ENCODE measurements around the gene WDR91. TPM values are rescaled to one million over a fixed set of nuclear protein-coding genes. Genes with fewer than 3 reads are reported as not detected.

The WDR91 gene
- 12.1 and 14.6 TPM in 2 replicates for total RNA-seq (2014; rRNA removed; shearing (Covaris generic))

DNA sequence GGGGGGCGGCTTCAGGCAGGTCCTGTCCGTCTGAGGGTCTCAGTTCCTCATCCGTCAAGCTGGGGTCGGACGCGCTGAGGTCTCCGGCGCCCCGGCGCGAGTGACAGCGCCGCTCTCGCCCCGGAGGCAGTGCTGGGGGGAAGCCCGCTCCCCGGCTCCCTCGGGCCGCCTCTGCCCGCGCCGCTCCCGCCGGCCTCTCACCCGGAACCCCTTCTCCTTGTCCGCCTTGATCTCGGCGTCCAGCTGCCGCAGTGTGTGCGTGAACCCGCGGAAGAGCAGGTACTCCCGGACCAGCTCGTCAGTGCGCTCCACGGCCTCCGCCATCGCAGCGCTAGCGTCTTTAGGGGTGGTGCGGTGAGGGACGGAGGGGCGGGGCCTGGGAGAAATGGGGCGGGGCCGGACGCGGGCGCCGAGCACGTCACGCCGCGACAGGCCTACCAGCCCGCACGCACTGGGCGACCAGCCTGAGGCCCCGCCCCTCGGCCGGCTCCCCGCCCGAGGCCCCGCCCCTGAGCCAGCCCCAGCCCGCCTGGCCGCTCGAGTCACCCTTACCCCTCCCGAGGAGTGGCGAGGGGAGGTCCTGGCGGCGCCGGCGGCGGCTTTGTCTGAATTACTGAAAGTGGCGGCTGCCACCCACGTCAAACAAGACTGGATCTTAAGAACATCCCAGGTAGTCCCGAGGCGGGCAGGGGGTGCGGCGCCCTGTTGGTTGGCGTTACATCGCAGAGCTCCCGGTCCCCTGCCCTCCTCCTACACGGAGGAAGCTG lies at the start of gene WDR91:
Gene WDR91 (minus strand): TSS at position 348 of the 767 bp plus-strand sequence. CDS start 24 bp downstream, at position 324.
- Histone ChIP-seq H3K4me3 (peak within 1 kb of the TSS; percentile 90), H3K9me3 (replicated peaks) (no peaks in the 10 kb centered on the region), H3K36me3 (no peaks in the 10 kb centered on the region), H3K4me1 (no peaks in the 10 kb centered on the region), H3K27ac (peak within 1 kb of the TSS; percentile 82), H3K27me3 (no peaks in the 10 kb centered on the region)
- peak; percentile 95 to 96 for DNase-seq

DNA sequence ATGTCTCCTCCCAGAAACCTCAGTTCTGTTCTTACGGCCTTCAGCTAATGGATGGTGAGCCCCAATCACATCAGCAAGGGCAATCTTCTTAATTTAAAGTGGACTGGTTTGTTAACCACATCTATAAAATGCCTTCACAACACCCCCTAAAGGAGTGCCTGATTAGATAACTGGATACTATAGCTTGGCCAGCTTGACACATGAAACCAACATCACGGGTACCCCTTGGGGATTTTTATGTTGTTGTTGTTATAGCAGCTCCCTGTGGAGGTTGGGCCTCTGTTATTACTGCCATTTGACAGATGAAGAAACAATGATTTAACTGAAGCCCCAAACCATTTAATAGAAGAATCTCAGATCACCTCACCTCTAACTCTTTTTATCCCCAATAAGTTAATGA lies 49.1 kb upstream of the WDR91 start:
- DNase-seq = no peak
- no peak overlapping the region for H3K27ac ChIP-seq

DNA sequence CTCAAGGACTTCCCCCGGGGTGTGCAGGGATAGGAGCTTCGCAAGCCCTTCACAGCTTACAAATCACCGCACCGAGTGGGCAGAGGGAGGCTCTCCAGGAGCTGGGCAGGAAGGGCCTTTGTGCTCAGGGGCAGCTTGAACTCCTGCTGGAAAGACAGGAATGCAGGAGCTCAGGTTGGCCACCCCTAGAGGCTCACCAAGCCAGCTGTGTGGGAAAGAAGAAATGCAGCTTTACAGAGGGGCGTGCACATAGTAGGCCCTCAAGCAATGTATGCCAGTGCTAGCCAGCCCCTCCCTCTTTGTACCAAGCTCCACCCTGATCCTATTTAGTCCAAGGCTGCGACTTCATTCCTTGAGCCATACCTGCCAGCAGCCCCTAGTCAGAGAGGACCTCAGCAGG lies 48.4 kb upstream of the WDR91 start:
- peaks cover 14% of the 10 kb centered on the region for H3K4me1 ChIP-seq
- no peaks in the 10 kb centered on the region for H3K36me3 ChIP-seq
- no peak for DNase-seq
- H3K27ac ChIP-seq = no peak overlapping the region
- peaks cover 4% of the 10 kb centered on the region; the same call in 1 of the 2 replicates for H3K9me3 ChIP-seq (replicated peaks)
- H3K27me3 ChIP-seq = no peaks in the 10 kb centered on the region
- no peak overlapping the region for H3K4me3 ChIP-seq

More for the DNA sequence above, 49.1 kb upstream of the WDR91 start:
- H3K27me3 ChIP-seq = no peaks in the 10 kb centered on the region
- peaks cover 8% of the 10 kb centered on the region; the same call in 1 of the 2 replicates for H3K4me1 ChIP-seq
- peaks cover 5% of the 10 kb centered on the region; the same call in 1 of the 2 replicates for H3K9me3 ChIP-seq (replicated peaks)
- H3K4me3 ChIP-seq = no peak overlapping the region
- no peaks in the 10 kb centered on the region for H3K36me3 ChIP-seq

DNA sequence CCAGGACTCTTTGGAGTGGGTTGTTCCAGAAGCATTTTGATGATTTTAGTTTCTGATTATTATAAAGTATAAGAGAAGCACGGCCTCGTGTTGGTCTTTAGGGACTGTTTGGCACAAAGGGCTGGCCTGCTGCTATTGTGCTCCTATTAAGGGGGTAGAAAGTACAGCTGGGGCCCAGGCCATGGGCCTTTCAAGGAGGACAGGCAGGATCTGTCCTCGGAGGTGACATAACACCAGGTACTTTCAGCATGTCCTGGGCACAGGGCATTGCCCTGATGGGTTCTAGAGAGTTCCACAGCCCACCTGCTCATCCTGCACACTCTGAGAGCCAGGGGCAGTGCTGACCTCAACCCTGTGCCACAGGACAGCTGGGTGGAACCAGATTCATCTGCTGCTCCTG lies 47.3 kb upstream of the WDR91 start:
- H3K36me3 ChIP-seq = no peaks in the 10 kb centered on the region
- peaks cover 26% of the 10 kb centered on the region for H3K4me1 ChIP-seq
- H3K9me3 ChIP-seq (replicated peaks) = no peaks in the 10 kb centered on the region
- DNase-seq = no peak
- no peaks in the 10 kb centered on the region for H3K27me3 ChIP-seq
- H3K27ac ChIP-seq = no peak overlapping the region
- H3K4me3 ChIP-seq = no peak overlapping the region

DNA sequence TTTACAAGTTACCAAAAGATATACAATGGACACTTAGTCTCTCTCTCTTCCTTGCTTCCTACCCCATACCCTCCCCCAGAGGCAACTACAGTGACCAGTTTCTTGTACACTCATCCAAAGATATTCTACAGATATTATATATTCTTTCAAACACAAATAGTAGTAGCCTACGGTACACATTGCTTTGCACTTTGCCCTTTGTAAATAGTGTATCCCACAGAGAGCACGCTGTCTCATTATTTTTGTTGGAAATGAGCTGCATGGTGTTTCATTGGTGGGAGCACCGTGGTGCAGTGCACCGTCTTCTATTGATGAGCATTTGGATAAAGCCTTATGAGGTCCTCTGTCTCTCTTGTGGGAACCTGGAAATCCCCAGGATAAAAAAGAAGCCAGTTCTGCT lies 46.5 kb upstream of the WDR91 start:
- H3K4me3 ChIP-seq = no peak overlapping the region
- no peak overlapping the region for H3K27ac ChIP-seq
- H3K36me3 ChIP-seq = no peaks in the 10 kb centered on the region
- H3K27me3 ChIP-seq = no peaks in the 10 kb centered on the region
- peaks cover 30% of the 10 kb centered on the region for H3K4me1 ChIP-seq
- no peaks in the 10 kb centered on the region for H3K9me3 ChIP-seq (replicated peaks)
- no peak for DNase-seq

DNA sequence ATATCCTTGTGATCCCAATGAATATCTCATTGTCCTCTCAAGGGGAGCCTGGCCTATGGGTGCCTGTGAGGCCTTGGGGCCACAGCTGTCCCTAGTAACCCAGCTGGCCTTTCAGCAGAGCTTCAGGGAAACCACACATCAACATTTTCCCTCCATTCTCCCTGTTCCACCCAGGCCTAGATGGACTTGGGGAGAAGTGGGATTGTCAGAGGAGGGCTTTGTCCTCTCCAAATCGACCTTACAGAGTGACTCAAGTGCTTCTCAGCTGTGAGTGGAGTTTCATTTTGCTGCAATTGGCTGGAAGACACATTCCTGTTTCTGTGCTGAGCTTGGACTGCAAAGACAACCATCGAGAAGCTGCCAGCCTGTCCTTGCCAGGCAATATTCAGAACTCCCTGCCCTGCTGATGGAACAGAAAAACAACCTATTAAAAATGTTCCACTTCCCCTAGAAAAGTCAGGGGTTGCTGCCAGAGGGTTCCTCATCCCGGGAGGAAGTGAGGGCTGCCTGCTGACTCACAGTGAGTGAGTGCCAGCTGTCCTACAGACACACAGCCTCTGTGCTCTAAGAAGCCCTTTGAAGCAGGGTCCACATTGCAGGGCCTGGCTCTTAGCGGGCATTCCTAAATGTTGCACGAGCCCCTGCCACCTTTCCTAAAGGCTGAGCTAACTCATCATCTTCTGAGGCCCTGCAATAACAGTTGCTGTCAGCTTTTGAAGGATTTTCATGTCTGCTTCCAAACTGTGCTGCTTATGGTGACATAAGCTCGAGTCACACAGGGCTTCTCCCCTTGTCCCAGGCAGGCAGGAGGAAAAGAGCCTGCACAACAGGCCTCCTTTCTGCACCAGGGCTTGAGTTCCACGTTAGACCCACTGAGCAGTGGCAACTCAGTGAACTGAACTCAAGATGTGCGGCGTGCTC lies 42.8 kb upstream of the WDR91 start:
- Histone ChIP-seq H3K27ac (peak overlapping the region; percentile 92), H3K4me1 (peaks cover 22% of the 10 kb centered on the region), H3K27me3 (no peaks in the 10 kb centered on the region), H3K36me3 (no peaks in the 10 kb centered on the region), H3K9me3 (replicated peaks) (no peaks in the 10 kb centered on the region), H3K4me3 (no peak overlapping the region; the same call in 1 of the 2 replicates)
- DNase-seq = peak; percentile 83 to 85

DNA sequence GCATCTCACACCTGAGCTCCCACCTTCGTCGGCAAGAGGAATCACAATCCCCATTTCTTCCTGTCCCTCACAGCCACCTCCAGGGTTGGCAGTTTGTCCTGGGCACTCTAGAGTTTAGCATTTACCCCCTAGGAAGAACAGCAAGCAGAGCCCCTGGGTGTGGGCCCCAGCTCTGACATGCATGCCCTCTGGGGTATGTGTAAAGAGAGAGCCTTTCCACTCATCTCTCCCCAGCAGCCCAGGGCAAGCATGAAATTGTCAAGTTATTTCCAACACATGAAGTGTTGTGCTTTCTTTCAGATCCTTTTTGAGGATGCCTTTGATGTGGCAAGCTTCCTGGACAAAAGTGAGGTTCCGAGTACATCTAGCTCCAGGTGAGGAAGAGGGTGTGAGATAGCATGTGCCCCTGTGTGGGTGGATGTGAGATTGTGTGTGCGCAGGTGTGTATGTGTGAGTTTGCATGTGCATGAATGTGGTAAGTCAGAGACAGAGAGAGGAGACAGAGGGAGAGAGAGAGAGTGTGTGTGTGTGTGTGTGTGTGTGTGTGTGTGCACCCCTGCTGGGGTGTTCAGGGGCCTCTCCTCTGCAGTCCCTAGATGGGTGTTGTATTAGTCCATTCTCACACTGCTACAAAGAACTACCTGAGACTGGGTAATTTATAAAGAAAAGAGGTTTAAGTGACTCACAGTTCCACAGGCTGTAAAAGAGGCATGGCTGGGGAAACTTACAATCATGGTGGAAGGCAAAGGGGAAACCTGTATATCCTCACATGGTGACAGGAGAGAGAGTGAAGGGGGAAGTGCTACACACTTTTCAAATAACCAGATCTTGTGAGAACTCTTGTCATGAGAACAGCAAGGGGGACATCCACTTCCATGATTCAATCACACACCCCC lies 40.4 kb upstream of the WDR91 start:
- H3K36me3 ChIP-seq = no peaks in the 10 kb centered on the region
- no peak for DNase-seq
- H3K27me3 ChIP-seq = no peaks in the 10 kb centered on the region
- H3K4me1 ChIP-seq = peaks cover 22% of the 10 kb centered on the region
- H3K27ac ChIP-seq = no peak overlapping the region
- H3K9me3 ChIP-seq (replicated peaks) = no peaks in the 10 kb centered on the region
- H3K4me3 ChIP-seq = no peak overlapping the region

DNA sequence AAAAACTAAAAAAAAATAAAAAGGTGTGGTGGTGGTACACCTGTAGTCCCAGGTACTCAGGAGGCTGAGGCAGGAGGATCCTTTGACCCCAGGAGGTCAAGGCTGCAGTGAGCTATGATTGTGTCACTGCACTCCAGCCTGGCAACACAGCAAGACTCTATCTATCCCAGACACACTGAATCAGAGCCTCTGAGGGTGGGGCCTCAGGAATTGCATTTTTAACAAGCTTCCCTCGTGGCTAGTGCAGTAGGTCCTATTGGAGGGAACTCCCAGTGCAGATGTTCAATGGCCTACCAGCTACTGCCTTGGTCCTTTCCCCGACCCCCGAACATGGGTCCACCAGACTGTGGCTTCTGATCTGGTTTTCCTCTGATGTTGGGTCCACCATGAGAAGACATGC lies 37.2 kb upstream of the WDR91 start:
- Histone ChIP-seq H3K4me3 (no peak overlapping the region), H3K4me1 (peaks cover 4% of the 10 kb centered on the region), H3K36me3 (no peaks in the 10 kb centered on the region), H3K9me3 (replicated peaks) (no peaks in the 10 kb centered on the region), H3K27ac (no peak overlapping the region), H3K27me3 (no peaks in the 10 kb centered on the region)
- DNase-seq = no peak

DNA sequence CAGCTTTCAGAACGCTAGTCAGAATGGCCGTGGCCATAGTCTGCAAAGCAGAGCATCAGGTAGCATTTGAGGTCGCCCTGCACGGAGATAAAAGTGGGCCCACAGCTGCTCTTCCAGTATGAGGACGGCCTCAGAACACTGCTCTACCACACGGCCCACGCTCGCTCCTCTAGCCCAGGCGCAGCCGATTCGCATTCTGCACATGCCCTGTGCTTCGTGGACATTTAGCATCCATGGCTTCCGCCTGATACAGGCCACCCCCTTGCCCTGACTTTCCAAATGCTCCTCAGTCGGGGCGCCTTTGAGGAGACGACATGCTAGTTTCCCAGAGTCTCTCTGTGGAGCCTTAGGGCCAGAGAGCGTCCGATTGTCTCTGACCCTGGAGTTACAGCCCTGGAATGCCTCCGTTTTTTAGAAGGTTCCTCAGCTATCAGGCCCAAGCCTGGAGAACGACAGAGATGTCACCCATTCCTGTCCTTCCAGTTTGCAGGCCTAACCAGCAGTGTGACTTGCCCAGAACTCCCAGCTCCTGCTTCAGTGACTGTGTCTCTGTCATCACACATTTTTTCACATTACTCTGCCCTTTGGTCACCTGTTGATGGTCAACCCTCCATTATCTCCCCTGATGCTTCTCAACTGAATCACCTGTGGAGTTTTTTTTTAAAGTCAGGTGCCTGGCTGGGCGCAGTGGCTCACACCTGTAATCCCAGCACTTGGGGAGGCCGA lies 36.6 kb upstream of the WDR91 start:
- no peaks in the 10 kb centered on the region for H3K4me1 ChIP-seq
- H3K9me3 ChIP-seq (replicated peaks) = no peaks in the 10 kb centered on the region
- H3K4me3 ChIP-seq = peak overlapping the region; percentile 58
- no peaks in the 10 kb centered on the region for H3K36me3 ChIP-seq
- H3K27ac ChIP-seq = peak overlapping the region; percentile 69
- no peak for DNase-seq
- no peaks in the 10 kb centered on the region for H3K27me3 ChIP-seq

DNA sequence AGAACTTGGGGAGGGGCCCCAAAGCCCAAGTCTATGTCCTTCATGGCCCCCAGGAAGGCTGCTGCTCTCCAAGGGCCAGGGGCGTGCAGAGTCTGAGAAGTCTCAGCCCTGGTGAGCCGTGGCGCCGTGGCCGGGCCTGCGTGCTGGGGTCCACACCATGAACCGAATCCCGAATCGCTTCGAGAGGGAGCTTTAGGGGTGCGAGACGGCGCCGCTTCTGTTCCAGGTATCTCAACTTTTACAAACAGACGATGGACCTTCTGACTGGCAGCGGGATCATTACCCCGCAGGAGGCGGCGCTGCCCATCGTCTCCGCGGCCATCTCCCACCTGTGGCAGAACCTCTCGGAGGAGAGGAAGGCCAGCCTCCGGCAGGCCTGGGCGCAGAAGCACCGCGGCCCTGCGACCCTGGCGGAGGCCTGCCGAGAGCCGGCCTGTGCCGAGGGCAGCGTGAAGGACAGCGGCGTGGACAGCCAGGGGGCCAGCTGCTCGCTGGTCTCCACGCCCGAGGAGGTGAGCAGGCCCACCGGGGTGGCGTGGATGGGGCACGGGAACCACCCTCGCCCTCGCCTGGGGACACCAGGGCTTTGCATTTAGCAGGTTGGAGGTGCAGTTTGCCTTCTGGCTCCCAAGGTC lies 35.0 kb upstream of the WDR91 start:
- Histone ChIP-seq H3K4me3 (no peak overlapping the region; the same call in 1 of the 2 replicates), H3K27ac (no peak overlapping the region), H3K27me3 (no peaks in the 10 kb centered on the region), H3K36me3 (no peaks in the 10 kb centered on the region), H3K9me3 (replicated peaks) (no peaks in the 10 kb centered on the region), H3K4me1 (no peaks in the 10 kb centered on the region)
- DNase-seq = no peak

DNA sequence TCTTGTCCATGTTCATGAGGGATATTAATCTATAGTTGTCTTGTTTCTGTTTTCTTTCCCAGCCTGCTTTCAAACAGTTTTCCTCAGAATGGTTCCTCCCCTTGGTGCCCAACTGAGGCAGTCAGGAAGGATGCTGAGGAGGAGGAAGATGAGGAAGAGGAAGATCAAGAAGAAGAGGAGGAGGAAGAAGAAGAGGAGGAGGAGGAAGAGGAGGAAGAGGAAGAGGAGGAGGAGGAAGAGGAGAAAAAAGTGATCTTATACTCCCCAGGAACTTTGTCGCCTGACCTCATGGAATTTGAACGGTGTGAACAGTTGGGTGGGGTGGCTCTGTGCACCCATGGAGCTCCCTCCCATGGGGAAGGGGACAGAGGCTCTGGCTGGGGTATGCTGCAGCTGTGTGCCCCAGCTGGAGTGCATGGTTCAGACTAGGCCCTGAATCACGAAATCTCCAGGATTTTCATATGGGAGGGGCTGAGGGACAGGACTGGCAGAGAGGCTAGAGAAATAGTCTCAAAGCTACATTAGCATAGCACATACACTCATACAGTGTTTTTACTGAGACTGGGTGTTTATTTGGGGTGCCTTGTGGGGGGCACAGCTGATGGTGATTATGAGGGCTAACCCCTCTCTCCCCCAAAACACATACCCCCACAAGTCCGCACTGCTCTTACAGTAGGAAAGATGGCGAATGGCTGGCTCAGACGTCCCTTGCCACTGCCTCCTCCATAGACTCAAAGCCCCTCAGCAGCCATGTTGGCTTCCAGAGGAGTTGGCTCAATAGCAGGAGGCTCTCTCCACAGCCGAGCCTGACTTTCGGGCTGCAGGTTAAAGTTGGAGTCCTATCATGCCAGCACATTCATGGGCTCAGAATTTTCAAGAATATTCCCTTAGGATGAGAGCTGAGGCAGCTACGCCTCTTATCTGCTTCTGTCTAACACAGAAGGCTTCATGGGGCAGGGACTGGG lies 34.2 kb upstream of the WDR91 start:
- Histone ChIP-seq H3K9me3 (replicated peaks) (no peaks in the 10 kb centered on the region), H3K4me3 (no peak overlapping the region), H3K27me3 (no peaks in the 10 kb centered on the region; the same call in 1 of the 2 replicates), H3K27ac (no peak overlapping the region), H3K4me1 (peaks cover 3% of the 10 kb centered on the region; the same call in 1 of the 2 replicates), H3K36me3 (no peaks in the 10 kb centered on the region)
- no peak for DNase-seq

DNA sequence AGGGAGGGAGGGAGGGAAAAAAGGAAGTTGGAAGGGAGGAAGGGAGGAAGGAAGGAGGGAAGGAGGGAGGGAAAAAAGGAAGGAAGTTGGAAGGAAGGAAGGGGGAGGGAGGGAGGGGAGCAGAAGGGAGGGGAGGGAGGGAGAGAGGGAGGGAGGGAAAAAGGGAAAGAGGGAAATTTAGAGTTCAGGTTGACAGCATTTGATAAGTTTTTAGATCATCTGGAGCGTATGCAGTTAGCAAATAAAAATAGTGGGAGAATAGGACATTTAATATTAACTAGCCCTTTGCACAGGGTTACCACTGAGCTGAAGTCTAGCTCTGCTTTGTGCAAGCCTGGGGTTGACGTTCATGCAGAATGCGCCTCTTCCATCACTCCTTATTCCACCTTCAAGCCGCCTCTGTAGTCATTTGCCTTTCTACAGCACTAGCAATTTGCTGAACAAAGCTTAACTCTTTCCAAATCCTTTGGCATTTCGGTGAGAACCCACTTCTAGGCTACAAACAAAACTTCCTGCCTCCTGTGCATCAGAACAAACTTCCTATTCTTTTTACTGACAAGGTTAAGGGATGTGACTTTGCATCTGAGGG lies 30.9 kb upstream of the WDR91 start:
- no peak overlapping the region for H3K27ac ChIP-seq
- no peaks in the 10 kb centered on the region for H3K9me3 ChIP-seq (replicated peaks)
- peaks cover 13% of the 10 kb centered on the region for H3K4me1 ChIP-seq
- H3K36me3 ChIP-seq = no peaks in the 10 kb centered on the region
- no peak overlapping the region for H3K4me3 ChIP-seq
- H3K27me3 ChIP-seq = no peaks in the 10 kb centered on the region; the same call in 1 of the 2 replicates
- no peak for DNase-seq
